GM12891 (cell line): ENCODE measurements around the gene ZKSCAN3.

Experiments
- POLR2A ChIP-seq: IDR thresholded peaks from 2 replicates; pipeline ENCODE4 v1.6.1; 2011; ENCODE audit warnings: low read depth, low read length, control low read depth
- POLR2AphosphoS5 ChIP-seq: IDR thresholded peaks from 2 replicates; pipeline ENCODE4 v1.6.1; 2011; ENCODE audit warnings: low read depth, low read length, control low read depth
- SPI1 ChIP-seq: IDR thresholded peaks from 2 replicates; pipeline ENCODE4 v1.6.1; 2011; ENCODE audit warnings: low read depth, low read length, control low read depth
- TAF1 ChIP-seq: IDR thresholded peaks from 2 replicates; pipeline ENCODE4 v1.6.1; 2011; ENCODE audit warnings: low read depth, low read length, control low read depth

- no peak for TF ChIP-seq POLR2A
- TF ChIP-seq POLR2AphosphoS5 = no peak
- TF ChIP-seq TAF1 = no peak
- TF ChIP-seq SPI1 = no peak
These were observed 30.6 kb downstream of the ZKSCAN3 start for GRCh38 chr6:28380381-28380780.
